GM19395 (cell line): ENCODE data around the gene XPNPEP3.
A peak's percentile ranks its signal among the peaks of the same experiment; 100 is the strongest.
"Not testable (repeated sequence)": the region's sequence is repeated elsewhere in the genome, so short reads cannot be mapped to it uniquely, and the experiment has no call there.

Experiments used
- ATAC-seq: cut with Tn5 transposase; IDR thresholded peaks from one replicate; pipeline ENCODE4 v1.9.1; 2021; ENCODE audit warnings: mild to moderate bottlenecking, moderate library complexity; ENCODE audit not compliant: unreplicated experiment

XPNPEP3 gene

DNA sequence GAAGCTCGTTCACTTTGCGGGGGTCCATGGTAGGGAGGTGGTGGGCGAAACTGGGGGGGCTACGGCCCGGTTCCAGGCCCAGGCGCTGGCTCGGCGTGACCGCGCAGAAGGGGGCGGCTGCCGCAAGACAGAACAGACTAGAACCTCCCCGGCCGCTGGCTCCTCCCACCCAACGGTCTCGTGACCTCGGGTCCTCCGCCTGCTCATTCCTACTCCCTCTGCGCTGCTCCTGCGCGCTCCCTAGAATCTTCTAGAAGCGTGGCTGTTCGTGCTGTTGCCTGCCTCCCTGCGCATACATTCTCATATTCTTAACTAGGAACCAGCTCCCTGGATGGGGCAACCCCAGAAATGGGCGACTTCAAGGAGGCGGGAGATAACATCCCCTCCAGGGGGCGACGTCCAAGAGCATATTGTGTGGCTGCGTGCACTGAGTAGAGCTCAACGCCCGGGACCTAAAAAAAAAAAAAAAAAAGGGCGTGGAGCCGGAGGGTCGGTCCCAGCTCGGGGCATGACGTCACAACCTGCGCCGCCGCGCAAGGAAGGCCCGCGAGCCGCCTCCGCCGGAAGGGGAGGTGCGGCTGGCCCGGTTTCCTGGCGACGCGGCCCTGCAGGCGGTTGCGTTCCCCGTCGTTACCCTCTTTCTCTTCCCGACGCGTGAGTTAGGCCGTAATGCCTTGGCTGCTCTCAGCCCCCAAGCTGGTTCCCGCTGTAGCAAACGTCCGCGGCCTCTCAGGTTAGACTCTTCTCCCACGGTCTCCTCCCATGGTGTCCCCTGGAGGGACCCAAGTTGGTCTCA lies at the start of gene XPNPEP3, which contains the start of gene ST13:
Gene XPNPEP3 (plus strand): TSS at position 636 of the 796 bp plus-strand sequence. CDS start 34 bp downstream, at position 670.
Gene ST13 (minus strand): TSS at position 127 of the 796 bp plus-strand sequence. CDS start 99 bp downstream, at position 28.
- ATAC-seq, result peak; percentile 91

DNA sequence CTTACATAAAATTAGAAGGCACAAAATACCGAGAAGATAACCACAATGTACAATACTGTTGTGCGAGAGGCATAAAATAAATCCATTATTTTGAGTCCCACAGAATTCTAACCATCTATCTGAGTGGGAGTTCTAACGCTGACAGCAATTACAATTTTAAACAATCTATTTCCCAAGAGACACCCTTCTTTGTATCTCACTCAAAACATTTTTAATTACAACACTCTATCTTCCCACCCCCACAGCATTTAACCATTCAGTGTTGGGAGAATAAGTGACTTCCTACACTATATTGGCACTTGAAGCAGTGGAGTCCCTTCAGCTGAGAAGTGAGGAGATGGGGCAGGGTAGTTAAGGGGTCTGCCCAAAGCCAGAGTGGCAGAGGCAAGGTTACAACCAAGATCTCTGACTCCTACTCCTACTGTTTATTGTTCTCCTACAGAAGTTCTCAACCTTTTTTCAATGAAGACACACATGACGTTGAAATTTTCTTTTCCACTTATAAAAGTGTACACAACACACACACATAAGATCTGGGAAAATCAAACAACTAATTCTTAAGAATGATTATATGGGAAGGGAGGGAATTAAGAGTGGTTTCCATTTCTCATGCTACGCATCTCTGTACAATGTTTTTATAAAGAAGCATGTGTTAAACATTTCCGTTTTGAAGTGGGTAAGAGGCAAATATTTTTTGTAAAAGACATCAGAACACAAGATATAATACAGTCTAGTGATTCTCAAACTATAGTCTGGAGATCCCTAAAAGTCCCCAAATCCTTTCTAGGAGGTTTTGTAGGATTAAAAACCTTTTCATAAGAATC lies 48.7 kb upstream of the XPNPEP3 start:
- no peak for ATAC-seq

DNA sequence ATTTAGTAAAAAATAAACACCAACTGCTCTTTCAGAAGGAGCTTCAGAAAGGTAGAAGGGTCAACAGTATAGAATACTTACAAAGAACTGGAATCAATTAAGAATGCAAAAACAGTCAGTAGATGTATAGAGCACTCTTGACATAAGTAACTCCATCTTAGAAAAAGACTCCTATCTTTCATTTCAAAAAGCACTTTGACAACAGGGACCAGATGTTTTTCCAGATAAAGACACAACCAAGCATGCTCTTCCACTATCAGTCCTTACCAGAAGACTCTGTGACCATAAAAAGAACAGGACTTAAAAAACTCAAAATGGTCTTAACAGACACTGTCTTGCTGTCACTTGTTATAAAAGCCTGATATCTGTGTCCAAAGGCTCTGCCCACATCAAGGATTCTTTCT lies 43.0 kb upstream of the XPNPEP3 start:
- ATAC-seq, result no peak

DNA sequence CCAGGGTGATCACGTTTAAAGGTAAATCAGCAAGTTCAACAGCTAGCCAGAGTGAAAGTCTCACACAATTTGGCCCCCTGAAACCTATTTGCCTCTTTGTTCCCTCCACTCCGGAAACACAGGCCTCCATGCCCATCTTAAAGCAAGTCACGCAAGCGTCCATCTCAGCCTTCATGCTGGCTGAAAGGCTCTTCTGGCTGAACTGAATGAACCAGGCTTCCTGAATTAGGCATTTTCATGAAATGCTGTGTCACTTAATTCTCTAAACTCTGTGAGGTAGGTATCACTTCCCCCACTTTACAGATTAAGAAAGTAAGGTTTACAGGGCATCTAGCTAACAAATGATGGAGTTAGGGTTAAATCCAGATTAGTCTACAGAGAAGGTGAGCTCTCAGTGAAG lies 39.2 kb upstream of the XPNPEP3 start:
- ATAC-seq, result no peak

- ATAC-seq, result peak; percentile 21
These were observed 38.7 kb upstream of the XPNPEP3 start for GRCh38 chr22:40818192-40818746.

GRCh38 chr22:40818747-40819598 lies 38.0 kb upstream of the XPNPEP3 start, which contains the start of gene SLC25A17:
TSS of gene SLC25A17 (minus strand) at chr22:40819346. CDS start at chr22:40819248, 98 bp downstream.
- ATAC-seq, result peak; percentile 61

DNA sequence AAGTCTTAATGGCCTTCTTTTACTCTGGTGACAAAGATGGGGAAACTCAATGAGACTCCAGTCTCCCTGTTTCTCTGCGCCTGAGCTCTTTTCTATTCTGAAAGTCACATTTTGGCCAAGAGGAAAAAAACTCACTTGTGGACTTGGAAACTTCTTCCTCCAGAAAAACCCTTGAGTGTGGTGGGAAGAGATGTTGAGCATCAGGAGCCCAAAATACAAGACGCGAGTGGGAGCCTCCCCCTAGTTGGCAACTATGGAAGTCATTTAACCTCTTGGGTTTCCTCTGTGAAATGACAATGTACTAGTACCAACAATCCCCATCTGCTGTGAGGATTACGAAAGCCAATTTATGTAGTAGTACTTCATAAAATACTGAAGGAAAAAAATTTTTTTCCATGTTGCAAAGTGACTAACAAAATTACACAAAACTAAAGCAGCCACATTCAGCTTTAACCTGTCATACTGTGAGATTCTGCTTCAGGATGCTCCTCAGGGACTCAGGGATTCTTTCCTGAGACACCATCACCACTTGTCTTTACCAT lies 37.3 kb upstream of the XPNPEP3 start:
- ATAC-seq, result no peak

DNA sequence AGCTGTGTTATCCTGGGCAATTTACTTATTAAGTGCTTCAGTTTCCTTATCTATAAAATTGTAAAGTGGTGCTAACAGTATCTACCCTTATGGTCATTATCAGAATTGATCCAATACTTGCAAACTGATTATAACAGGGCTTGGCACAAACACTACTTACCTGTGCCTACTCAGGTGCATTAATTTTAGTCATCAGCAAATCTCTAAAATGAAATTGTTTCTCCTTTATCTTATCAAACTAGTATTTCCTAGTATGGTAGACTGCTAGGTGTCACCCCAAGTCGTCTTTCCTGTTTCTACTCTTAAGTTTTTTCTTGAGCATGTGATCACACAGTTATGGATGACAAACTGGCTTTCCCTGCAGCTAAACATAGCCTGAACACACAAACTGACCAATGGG lies 33.5 kb upstream of the XPNPEP3 start:
- ATAC-seq, result no peak

DNA sequence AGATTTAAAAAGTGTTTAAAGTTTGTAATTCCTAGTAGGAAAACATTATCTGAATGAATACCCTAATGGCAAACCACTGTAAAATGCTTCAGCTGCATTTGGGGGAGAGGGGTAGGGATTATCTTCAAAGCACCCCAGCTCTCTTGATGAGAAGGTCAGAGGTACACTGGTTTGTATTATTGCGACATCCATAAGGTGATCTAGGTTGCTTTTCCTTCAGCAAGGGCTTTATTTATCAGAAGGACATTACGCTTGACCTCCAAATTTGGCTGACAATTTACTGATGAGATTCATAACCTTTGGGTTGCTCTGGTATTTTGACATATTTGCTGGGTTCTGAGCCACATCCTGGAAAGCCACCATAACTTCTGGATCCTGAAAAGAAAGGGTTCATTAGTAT lies 30.7 kb upstream of the XPNPEP3 start:
- ATAC-seq, result not testable (repeated sequence)

DNA sequence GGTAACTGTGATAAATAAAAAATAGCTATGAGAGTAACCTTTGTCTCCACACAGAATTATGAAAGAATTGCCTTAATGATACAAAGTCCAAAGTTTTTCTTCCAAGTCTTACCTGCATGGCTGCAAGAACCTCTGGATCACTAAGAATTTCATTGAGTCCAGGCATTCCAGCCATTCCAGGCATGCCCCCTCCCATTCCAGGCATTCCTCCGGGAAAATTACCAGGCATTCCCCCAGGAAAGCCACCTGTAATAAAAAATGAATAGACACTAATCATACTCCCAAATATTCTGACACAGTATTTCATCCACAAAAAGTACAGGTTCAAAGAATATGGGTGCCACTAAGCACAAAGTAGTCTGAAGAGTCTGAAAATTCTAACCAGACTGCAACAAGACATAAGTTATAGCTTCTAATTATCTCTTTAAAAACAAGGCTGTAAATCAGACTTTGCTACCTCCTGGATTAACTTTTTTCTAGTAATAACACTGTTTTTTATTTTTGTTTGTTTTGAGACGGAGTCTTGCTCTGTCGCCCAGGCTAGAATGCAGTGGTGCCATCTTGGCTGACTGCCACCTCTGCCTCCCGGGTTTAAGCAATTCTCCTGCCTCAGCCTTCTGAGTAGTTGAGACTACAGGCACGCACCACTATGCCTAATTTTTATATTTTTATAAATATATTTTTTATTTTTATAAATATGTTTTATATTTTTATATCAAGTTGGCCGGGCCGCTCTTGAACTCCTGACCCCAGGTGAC lies 29.8 kb upstream of the XPNPEP3 start:
- no peak for ATAC-seq

DNA sequence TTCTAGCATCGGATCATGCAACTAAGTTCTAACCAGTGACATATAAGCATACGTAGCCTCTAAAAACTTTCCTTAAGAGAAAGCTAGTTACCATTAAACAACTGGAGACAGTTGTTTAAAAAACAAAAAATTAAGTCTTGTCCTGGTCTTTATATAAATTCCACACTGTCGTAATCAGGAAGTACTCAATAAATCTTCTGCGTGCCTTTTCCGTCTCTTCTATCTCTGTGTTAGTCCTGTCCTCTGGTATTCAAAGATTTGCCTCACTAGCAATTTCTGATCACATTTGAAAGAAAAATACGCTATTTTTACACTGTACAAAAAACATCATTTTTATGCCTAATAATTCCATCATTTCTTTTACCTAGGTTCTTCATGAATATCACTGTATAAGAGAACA lies 27.8 kb upstream of the XPNPEP3 start:
- ATAC-seq, result no peak

GRCh38 chr22:40834619-40835018 lies 22.3 kb upstream of the XPNPEP3 start:
- no peak for ATAC-seq

DNA sequence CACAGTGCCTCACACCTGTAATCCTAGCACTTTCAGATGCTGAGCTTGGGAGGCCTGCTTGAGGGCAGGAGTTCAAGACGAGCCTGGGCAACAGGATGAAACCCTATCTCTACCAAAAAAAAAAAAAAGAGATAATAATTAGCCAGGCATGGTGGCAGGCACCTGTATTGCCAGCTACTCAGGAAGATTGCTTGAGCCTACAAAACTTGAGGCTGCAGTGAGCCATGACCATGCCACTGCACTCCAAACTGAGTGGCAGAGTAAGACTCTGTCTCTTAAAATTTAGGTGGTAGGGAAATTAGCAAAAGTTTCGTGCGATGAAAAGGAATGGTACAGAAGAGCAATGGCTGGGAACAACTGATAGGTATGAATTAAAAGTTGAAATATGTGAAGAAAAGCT lies 18.5 kb upstream of the XPNPEP3 start:
- ATAC-seq, result no peak

DNA sequence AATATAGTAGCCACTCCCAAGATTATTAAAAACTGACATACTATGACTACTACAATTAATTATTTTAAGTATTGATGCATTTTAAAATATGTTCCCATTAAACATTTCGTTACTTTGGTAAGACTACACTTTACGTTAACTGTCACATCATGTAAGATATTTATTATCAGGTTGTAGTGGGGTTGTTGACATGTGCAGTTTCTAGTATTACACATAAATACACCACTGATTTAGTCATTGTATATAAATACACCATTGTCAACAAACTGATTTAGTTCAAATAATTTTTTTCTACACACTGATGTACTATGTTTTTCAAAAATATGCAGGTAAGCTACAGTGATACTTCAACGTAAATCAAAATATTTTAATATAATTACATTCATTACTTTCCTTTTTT lies 12.0 kb upstream of the XPNPEP3 start:
- ATAC-seq, result no peak

GRCh38 chr22:40845816-40846215 lies 11.1 kb upstream of the XPNPEP3 start:
- not testable (repeated sequence) for ATAC-seq

DNA sequence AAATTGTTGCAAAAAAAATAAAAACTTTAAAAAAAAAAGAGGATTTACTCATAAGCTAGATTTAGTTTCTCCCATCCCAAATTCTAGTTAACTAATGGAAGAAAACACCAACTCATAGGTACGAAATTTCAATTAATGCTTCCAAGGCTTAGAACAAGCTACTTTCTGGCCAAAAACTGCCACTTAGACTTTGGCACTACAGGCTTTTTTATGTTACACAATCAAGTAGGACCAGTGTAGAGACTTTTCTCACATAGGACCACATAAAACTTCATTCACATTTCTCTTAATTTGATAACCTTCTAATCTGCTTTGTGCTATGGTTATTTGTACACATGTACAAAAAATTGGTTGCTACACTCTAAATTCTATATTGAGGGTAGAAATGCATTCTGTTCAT lies 3.6 kb upstream of the XPNPEP3 start:
- ATAC-seq, result no peak

- no peak for ATAC-seq
These were observed 3.0 kb upstream of the XPNPEP3 start for GRCh38 chr22:40853961-40854360.

DNA sequence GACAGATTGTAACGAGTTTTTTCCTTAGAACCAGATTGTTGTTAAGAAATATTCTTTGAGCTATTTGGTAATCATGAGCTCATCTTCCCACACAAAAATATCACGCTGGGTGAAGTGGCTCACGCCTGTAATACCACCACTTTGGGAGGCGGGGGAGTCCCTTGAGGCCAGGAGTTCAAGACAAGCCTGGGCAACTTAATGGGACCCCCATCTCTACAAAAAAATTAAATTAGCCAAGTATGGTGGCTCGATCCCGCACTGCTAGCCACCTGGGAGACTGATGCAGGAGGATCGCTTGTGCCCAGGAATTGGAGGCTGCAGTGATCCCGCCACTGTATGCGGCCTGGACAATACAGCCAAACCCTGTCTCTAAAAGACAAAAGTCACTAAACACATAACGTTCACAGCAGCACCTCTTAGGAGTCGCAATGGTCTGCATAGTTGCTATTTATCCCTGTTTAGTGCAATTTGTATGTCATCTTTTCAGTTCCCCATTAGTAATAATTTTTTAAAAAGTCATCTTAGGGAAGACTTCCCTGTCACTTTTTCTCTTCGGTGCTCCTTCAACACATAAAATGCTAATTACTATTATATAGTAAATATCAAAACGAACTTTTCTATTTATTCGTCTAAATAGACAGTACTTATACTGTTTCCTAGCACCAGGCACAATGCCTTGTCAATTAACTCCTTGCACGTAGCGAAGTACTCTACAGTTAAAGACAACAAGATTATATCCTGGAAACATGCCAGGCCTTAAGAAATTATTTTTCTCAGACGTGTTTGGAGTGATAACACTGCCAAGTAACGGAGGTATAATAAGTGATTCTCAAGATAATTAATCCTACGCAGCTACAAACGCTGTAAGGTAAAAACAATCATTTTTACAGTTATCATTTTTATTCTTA lies 1.6 kb upstream of the XPNPEP3 start:
- ATAC-seq, result no peak
